ENCODE measurements around the gene TBC1D22A.

Gene TBC1D22A

DNA sequence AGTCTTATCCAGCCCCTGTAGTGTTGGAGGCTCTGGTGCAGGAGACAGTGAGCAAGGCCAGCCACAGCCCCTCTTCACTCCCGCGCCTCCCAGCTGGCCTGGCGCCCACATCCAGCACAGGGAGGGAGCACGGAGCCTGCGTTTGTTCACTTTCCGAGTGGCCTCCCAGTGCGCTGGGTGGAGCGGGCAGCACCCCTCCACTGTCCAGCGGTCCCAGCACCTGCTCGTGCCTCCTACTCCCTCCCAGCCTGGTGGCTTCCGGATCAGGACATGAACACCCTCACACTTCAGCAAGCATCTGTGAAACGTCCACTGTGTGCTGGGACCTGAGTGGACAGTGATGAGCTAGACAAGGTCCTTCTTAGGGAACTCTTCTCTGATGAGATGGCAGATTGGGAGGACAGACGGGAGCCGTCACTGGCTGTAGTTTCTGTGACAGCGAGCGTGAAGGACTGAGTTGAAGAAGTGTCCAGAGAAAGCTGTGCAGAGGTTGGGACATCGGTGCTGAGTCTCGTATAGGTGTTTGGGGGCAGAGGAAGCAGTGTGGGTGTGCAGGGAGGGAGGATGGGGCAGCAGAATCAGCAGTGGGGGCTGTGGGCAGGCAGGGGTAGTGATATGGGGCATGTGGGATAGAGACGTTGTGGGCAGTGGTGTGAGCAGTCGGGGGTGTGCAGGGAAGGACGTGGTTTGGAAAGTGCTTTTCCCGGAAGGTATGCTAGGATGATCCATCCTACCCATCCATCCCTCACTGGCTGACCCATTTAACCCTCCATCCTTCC lies 256.8 kb downstream of the TBC1D22A start:
- in situ Hi-C loops (cut with HindIII; ENCODE audit: low pct_unique_long_range_greater_than_20kb, low sequenced_read_pairs) = no loop called here
- DNase-seq (ENCODE audit: low read depth in 1 of 2, low spot score in 1 of 2) = no peak
- no peak for TF ChIP-seq JUND (IDR thresholded peaks at IDR 0.05; ENCODE audit: low read depth)

- no peak for TF ChIP-seq JUND (IDR thresholded peaks at IDR 0.05; ENCODE audit: low read depth)
- in situ Hi-C loops (cut with HindIII; ENCODE audit: low pct_unique_long_range_greater_than_20kb, low sequenced_read_pairs) = no loop called here
- no peak for DNase-seq (ENCODE audit: low read depth in 1 of 2, low spot score in 1 of 2)
These were observed 257.7 kb downstream of the TBC1D22A start for GRCh38 chr22:47020166-47020565.

- no peak for TF ChIP-seq JUND (IDR thresholded peaks at IDR 0.05; ENCODE audit: low read depth)
- no peak for DNase-seq (ENCODE audit: low read depth in 1 of 2, low spot score in 1 of 2)
- in situ Hi-C loops (cut with HindIII; ENCODE audit: low pct_unique_long_range_greater_than_20kb, low sequenced_read_pairs) = no loop called here
These were observed 259.1 kb downstream of the TBC1D22A start for GRCh38 chr22:47021371-47022074.

GRCh38 chr22:47022075-47022473 lies 259.6 kb downstream of the TBC1D22A start:
- DNase-seq (ENCODE audit: low read depth in 1 of 2, low spot score in 1 of 2) = no peak
- no peak for TF ChIP-seq JUND (IDR thresholded peaks at IDR 0.05; ENCODE audit: low read depth)

GRCh38 chr22:47022475-47022874 lies 260.0 kb downstream of the TBC1D22A start:
- in situ Hi-C loops (cut with HindIII; ENCODE audit: low pct_unique_long_range_greater_than_20kb, low sequenced_read_pairs) = no loop called here
- no peak for TF ChIP-seq JUND (IDR thresholded peaks at IDR 0.05; ENCODE audit: low read depth)
- DNase-seq (ENCODE audit: low read depth in 1 of 2, low spot score in 1 of 2) = no peak

More at GRCh38 chr22:47022075-47022473, 259.6 kb downstream of the TBC1D22A start:
- in situ Hi-C loops (cut with HindIII; ENCODE audit: low pct_unique_long_range_greater_than_20kb, low sequenced_read_pairs) = no loop called here

DNA sequence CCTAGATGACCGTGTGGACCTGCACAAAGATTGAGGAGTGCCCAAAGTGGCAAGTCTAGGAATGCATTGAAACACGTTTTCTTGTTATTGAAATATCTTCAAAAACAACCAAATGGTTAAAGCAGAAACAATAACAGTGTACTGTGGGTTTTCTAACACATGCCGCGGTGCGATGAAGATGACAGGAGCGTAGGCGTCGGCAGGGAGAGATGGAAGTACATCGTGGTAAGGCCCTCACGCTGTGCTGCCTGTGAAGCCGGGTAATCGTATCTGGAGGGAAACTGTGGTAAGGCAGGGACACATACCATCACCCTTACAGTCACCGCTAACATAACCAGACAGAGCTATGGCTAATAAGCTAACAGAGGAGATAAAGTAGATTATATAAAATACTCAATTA lies 261.4 kb downstream of the TBC1D22A start:
- no peak for TF ChIP-seq JUND (IDR thresholded peaks at IDR 0.05; ENCODE audit: low read depth)
- in situ Hi-C loops (cut with HindIII; ENCODE audit: low pct_unique_long_range_greater_than_20kb, low sequenced_read_pairs) = no loop called here
- DNase-seq (ENCODE audit: low read depth in 1 of 2, low spot score in 1 of 2) = no peak

GRCh38 chr22:47027766-47028165 lies 265.3 kb downstream of the TBC1D22A start:
- TF ChIP-seq JUND (IDR thresholded peaks at IDR 0.05; ENCODE audit: low read depth) = no peak
- in situ Hi-C loops (cut with HindIII; ENCODE audit: low pct_unique_long_range_greater_than_20kb, low sequenced_read_pairs) = no loop called here
- no peak for DNase-seq (ENCODE audit: low read depth in 1 of 2, low spot score in 1 of 2)

DNA sequence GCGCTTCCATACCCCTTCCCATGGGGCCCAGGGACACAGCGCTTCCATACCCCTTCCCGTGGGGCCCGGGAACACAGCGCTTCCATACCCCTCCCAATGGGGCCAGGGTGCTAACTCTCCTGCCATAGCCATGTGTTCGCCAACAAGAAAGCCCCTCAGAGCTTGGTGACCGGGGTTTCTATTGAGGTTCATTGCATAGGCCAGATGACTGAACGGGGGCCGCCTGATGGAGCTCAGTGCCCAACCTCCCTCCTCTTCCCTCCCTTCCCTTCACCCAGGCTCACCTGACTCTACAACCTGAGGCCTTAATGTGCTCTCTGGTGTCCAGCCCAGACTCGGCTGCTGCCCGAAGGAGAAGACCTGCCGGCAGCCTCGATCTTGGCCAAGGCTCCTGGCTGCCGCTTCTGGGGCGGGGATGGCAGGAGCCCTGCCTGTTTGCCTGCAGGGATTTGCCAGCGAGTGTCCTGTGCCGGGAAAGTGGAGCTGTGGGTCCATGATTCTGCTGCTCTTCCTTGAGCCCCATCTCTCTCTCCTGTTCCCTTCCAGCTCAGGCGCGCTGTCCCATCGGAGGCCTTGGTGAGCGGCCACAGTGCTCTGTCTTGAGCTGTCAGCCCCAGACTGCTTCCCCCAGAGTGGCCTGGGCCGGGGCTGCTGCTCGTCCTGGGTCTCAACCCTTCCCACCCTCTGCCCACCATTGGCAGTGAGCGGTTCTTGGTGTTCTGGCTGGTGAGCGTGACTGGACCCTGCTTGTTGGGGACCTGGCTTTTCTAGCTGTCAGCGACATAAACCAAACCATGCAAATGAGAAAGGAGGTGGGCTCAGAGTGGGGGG lies 267.0 kb downstream of the TBC1D22A start:
- in situ Hi-C loops (cut with HindIII; ENCODE audit: low pct_unique_long_range_greater_than_20kb, low sequenced_read_pairs) = no loop called here
- DNase-seq (ENCODE audit: low read depth in 1 of 2, low spot score in 1 of 2) = no peak
- TF ChIP-seq JUND (IDR thresholded peaks at IDR 0.05; ENCODE audit: low read depth) = no peak

- no peak for DNase-seq (ENCODE audit: low read depth in 1 of 2, low spot score in 1 of 2)
- no peak for TF ChIP-seq JUND (IDR thresholded peaks at IDR 0.05; ENCODE audit: low read depth)
- in situ Hi-C loops (cut with HindIII; ENCODE audit: low pct_unique_long_range_greater_than_20kb, low sequenced_read_pairs) = no loop called here
These were observed 267.8 kb downstream of the TBC1D22A start for GRCh38 chr22:47030143-47030661.

DNA sequence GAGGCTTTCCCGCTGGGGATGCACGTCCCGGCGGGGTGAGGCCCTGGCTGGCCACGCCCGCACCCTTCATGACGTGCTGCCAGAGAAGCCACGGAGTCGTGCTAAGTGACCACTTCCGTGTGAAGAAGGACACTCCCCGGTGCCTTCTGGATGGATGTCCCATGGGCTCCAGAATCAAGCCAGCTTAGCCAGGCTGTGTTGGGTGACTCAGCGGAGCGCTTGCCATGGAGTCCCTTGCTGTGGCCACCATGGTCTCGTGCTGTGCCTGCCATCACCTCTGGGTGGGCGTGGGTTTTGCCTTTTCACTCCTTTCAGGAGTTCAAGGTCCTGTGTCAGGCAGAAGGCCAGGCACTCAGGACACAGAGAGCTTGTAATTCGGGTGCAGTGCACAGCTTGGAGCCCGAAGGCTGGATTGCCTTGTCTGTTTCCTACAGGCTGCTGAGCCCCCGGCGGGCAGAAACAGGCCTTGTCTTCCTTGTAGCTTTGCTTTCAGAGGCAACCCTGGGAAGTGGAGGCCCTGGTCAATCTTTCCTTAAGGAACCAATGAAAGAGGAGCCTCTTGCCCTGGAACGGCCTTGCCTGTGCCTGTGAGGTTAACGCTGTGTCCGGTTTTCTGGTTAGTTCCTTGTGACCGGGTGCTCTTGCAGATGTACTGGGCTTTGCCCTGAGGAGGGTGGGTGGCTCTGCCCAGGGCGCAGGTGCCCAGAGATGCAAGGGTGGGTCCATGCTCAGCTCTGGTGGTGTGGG lies 268.6 kb downstream of the TBC1D22A start:
- in situ Hi-C loops (cut with HindIII; ENCODE audit: low pct_unique_long_range_greater_than_20kb, low sequenced_read_pairs) = no loop called here

DNA sequence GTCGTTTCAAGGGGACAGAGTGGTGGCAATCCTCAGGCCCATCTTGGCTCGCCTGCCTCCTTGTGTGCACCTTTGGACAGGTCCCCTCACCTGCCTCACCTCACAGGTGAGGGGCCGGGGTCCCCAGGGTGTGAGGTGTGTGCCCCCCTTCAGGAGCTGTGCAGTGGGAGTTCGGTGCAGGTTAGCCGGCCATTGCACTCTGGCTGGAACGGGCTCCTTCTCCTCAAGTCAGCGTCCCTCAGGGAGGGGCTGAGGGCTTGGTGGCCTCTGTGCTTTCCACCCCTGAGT lies 269.1 kb downstream of the TBC1D22A start:
- in situ Hi-C loops (cut with HindIII; ENCODE audit: low pct_unique_long_range_greater_than_20kb, low sequenced_read_pairs) = no loop called here
- no peak for DNase-seq (ENCODE audit: low read depth in 1 of 2, low spot score in 1 of 2)

More for the DNA sequence above, 268.6 kb downstream of the TBC1D22A start:
- DNase-seq (ENCODE audit: low read depth in 1 of 2, low spot score in 1 of 2) = no peak
- no peak for TF ChIP-seq JUND (IDR thresholded peaks at IDR 0.05; ENCODE audit: low read depth)

More for the DNA sequence above, 269.1 kb downstream of the TBC1D22A start:
- no peak for TF ChIP-seq JUND (IDR thresholded peaks at IDR 0.05; ENCODE audit: low read depth)

Measured in T47D (cell line).